NCI-H2227 (cell line): ENCODE measurements around the gene NFIC.
"Not testable (repeated sequence)": the region's sequence is repeated elsewhere in the genome, so short reads cannot be mapped to it uniquely, and the experiment has no call there.

Experiments used
- DNase-seq: peaks from one replicate; lab custom pipeline; 2025; ENCODE audit not compliant: unreplicated experiment; lab: John Stamatoyannopoulos, UW

The NFIC gene

GRCh38 chr19:3365836-3366752 is at the start of gene NFIC:
NFIC (plus strand) TSS chr19:3366583; CDS start chr19:3366637, 54 bp downstream.
- DNase-seq, result peak; percentile 48

DNA sequence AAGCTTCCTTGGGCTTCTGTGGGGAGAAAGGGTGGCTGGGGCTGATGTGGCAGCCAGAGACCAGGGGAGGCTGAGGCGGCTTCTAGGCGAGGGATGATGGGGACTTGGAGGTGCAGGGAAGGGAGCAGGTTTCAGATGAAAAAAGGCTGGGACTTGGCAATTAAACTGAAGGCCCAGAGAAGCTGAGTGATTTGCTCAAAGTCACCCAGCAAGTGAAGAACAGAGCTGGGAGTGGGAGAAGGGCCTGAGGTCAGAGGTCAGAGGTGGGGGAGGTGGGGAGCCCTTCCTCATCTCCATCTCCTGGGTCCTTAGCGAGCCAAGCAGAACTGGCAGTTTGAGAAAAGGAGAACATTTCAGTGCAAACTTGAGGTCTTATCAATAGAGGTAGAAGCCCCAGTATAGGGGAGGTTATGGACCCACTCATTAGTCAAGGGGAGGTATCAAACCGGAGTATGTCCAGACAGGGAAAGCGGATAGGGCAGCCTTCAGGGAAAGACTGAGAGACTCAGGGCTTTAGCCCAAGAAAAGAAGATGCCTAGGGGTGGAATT is 49.6 kb upstream of the NFIC start:
- no peak for DNase-seq

DNA sequence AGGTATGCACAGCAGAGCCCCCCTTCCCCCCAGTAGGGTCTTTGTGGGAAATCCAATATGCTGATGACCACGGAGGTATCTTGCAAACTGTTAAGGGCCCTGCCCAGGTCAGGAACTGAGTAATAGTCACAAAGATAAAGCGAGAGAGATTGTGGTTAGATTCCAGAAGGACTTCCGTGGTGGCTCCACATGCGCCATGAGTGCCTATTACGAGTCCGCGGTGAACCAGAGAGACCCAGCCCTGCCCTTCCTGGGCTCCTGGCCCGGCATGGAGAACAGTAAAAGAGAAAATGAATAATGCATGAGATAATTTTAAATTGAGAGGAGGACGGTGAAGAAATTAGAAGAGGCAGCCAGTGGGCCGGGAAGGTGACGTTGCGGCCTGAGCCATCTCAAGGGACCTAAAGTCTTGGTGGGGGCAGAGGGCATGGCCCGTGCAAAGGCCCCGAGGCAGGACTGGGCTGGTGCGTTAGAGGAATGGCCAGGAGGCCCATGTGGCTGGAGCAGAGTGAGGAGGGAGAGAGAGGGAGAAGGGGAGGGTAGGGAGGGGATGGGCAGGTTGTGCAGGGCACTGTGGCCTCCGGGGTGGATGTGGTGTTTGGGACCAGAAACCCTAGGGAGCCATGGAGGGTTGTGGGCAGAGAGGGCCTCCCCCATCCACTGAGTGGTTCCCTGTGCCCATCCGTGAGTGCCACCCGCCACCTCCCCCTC is 46.6 kb upstream of the NFIC start:
- DNase-seq, result no peak

GRCh38 chr19:3320354-3320670 is 46.1 kb upstream of the NFIC start:
- no peak for DNase-seq

- DNase-seq, result no peak
These were observed 45.5 kb upstream of the NFIC start for GRCh38 chr19:3320853-3321252.

DNA sequence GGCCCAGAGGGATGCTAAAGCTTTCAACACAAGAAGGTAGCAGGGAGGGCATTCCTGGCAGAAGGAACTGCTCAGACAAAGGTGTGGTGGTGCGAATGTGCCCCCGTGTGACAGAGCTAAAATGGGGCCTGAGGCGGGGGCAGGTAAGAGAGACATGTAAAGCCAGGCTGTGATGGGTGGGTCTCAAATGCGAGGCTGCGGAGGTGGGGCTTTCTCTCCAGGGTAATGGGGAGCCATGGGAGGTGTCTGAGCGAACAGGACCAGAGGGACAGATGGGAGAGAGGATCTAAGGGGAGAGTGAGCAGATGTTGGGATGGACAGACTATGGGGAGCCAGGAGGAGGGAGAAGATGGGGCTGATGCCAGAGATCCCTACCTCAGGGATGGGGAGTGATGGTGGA is 44.7 kb upstream of the NFIC start:
- DNase-seq, result no peak

GRCh38 chr19:3322199-3322978 is 44.0 kb upstream of the NFIC start:
- DNase-seq, result no peak

- DNase-seq, result no peak
These were observed 43.4 kb upstream of the NFIC start for GRCh38 chr19:3323026-3323425.

DNA sequence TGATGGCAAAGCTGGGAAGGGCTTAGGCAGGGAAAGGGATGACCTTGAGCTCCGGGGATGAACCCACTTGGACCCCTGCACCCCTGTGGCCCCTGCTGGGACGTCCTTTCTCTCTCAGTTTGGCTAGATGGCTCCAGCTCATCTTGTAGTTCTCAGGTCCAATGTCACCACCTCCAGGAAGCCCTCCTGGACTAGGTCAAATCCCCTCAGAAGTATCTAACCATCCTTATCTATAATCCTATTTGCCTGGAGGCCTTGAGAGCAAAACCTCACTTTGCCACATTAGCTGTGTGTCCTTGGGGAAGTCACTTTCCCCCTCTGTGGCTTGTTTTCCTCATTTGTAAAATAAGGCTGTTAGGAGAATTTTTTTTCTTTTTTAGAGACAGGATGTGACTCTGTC is 42.7 kb upstream of the NFIC start:
- DNase-seq, result no peak

- DNase-seq, result peak; percentile 17
These were observed 42.0 kb upstream of the NFIC start for GRCh38 chr19:3324405-3324856.

DNA sequence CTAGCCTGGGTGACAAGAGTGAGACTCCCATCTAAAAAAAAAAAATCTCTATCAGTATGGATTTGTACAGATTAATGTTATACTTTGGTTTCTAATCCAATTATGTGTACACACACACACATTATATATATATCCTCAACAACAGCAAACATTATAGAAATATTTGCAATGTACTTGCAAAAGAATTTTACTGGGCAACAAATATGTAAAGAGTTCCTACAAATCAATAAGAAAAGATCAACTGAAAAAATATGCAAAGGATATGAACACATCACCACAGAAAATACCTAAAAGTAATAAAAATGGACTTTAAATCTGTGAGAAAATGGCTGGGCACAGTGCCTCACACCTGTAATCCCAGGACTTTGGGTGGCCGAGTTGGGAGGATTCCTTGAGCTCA is 40.9 kb upstream of the NFIC start:
- no peak for DNase-seq

DNA sequence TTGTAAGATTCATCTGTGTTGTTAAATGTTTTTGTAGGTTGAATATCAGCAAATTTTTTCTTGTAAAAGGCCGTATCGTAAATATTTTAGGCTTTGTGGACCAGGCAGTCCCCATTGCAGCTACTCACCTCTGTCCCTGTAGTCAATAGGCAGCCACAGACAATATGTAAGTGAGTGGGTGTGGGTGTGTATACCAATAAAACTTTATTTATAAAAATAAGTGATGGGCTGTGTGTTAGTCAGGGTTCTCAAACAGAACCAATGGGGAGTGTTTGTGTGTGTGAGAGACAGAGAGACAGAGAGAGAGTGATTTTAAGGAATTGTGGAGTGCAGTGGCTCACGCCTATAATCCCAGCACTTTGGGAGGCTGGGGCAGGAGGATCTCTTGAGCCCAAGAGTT is 37.6 kb upstream of the NFIC start:
- DNase-seq, result no peak

DNA sequence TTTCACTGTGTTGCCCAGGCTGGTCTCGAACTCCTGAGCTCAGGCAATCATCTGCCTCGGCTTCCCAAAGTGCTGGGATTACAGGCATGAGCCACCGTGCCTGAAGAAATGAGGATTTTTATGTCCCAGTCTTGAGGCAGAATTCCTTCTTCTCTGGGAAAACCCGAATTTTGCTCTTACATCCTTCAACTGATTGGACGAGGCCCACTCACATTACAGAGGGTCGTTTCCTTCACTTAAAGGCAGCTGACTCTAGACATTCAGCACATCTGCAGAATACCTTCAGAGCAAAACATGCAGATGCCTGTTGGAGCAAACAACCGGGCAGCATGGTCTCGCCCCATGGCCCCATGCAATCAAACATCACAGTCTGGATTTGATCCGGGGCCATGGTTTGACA is 36.3 kb upstream of the NFIC start:
- DNase-seq, result no peak

- not testable (repeated sequence) for DNase-seq
These were observed 34.2 kb upstream of the NFIC start for GRCh38 chr19:3332232-3332631.

DNA sequence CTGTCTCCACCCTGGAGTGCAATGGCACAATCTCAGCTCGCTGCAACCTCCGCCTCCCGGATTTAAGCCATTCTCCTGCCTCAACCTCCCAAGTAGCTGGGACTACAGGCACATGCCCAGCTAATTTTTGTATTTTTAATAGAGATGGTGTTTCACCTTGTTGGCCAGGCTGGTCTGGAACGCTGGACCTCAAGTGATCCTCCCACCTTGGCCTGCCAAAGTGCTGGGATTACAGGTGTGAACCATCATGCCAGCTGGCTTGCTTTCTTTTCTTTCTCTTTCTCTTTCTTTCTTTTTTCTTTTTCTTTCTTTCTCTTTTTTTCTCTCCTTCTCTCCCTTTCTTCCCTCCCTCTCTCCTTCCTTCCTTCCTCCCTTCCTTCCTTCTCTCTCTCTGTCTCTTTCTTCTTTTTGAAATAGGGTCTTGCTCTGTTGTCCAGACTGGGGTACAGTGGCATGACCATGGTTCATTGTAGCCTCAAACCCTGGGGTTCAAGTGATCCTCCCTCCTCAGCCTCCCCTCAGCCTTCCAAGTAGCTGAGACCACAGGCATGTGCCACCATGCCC is 33.3 kb upstream of the NFIC start:
- no peak for DNase-seq

DNA sequence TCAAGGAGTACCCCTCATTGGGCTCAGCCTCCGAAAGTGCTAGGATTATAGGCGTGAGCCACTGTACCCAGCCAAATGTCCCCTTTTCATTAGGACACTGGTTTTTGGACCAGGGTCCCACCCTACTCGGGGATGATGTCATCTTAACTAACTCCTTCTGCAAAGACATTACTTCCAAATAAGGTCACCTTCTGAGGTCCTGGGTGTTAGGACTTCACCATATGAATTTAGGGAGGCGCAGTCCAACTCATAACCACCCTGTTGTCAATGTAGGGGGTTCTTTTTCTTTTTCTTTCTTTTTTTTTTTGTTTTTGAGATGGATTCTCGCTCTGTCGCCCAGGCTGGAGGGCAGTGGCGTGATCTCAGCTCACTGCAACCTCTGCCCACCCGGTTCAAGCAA is 32.7 kb upstream of the NFIC start:
- no peak for DNase-seq

DNA sequence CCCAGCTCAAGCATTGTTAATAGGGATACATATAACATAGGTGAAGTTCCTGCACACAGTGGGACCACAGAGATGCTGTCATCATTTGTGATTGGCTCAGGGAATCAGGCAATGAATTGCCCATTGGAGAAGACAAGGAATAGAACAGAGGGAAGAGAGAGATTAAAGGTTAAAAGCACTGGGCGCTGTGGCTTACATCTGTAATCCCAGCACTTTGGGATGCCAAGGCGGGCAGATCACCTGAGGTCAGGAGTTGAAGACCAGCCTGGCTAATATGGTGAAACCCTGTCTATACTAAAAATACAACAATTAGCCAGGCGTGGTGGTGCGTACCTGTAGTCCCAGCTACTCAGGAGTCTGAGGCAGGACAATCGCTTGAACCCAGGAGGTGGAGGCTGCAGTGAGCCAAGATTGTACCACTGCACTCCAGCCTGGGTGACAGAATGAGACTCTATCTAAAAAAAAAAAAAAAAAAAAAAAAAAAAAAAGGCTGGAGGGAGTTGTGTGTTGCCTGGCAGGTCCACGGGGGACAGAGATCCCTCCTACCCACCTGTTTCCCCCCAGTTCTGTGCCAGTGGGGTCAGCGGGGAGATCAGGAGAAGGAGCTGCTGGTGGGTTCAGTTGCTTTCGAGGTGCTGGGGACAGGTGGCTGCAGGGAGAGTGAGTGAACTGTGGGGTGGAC is 31.5 kb upstream of the NFIC start:
- DNase-seq, result not testable (repeated sequence)

GRCh38 chr19:3335431-3336350 is 30.7 kb upstream of the NFIC start:
- DNase-seq, result no peak

GRCh38 chr19:3336351-3336679 is 30.1 kb upstream of the NFIC start:
- DNase-seq, result no peak
